ENCODE results near the gene UBE2G2.

DNA sequence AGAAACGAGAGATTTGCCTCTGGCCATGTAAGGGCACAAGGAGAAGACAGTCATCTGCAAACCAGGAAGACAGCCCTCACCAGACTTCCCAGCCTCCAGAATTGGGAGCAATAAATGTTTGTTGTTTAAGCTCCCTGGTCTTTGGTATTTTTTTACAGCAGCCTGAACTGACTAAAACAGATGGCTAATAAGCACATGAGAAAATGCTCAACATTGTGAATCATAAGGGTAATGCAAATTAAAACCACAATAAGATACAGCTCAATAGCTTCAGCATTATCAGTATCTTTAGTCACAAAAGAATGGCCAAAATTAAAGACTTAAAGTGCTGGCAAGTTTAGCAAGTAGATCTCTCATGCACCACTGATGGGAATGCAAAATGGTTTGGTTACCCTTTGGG lies 11.7 kb downstream of the UBE2G2 start:
- TF ChIP-seq RFX5 (IDR thresholded peaks at IDR 0.05; ENCODE audit: low read depth, low read length) (no peak), BHLHE40 (IDR thresholded peaks at IDR 0.05; ENCODE audit: low read depth, low read length) (no peak)
